RWPE2 (cell line): ENCODE data around the gene LENEP.

Source experiments
- ATAC-seq: fragments of 200-7000 bp; cut with Tn5 transposase; 3 replicates; pipeline ENCODE4 v1.9.1; 2021; ENCODE audit warnings: low read depth
- DNase-seq: peaks from one replicate; pipeline ENCODE4 v3.0.0-alpha.2; 2020; ENCODE audit warnings: low spot score
- H3K27ac ChIP-seq: fragments of 450-650 bp; 2 replicates; pipeline ENCODE4 v1.5.1; 2017; ENCODE audit warnings: mild to moderate bottlenecking; ENCODE audit not compliant: poor library complexity, severe bottlenecking
- H3K27me3 ChIP-seq: fragments of 250-450 bp; sonication (Bioruptor Pico); 2 replicates; pipeline ENCODE4 v1.5.1; 2021; ENCODE audit warnings: mild to moderate bottlenecking, moderate library complexity; ENCODE audit not compliant: insufficient read depth, poor library complexity, severe bottlenecking
- H3K36me3 ChIP-seq: fragments of 250-450 bp; sonication (Bioruptor Pico); 2 replicates; pipeline ENCODE4 v1.5.1; 2020; ENCODE audit warnings: low read depth, mild to moderate bottlenecking, moderate library complexity
- H3K4me1 ChIP-seq: fragments of 250-450 bp; sonication (Bioruptor Pico); 2 replicates; pipeline ENCODE4 v1.5.1; 2021; ENCODE audit warnings: mild to moderate bottlenecking, moderate library complexity; ENCODE audit not compliant: insufficient read depth, poor library complexity, severe bottlenecking
- H3K4me3 ChIP-seq: fragments of 250-450 bp; sonication (Bioruptor Pico); 2 replicates; pipeline ENCODE4 v1.5.1; 2021; ENCODE audit warnings: mild to moderate bottlenecking, moderate library complexity; ENCODE audit not compliant: severe bottlenecking
- H3K9me3 ChIP-seq: fragments of 250-450 bp; sonication (Bioruptor Pico); 2 replicates; pipeline ENCODE4 v1.5.1; 2021; ENCODE audit warnings: mild to moderate bottlenecking, moderate library complexity; ENCODE audit not compliant: severe bottlenecking
- CTCF ChIP-seq: fragments of 450-650 bp; IDR thresholded peaks from one replicate; pipeline ENCODE4 v1.5.1; 2017; ENCODE audit warnings: mild to moderate bottlenecking, moderate library complexity; ENCODE audit not compliant: poor library complexity, severe bottlenecking

Gene LENEP

GRCh38 chr1:155002464-155003226, 9.3 kb downstream of the LENEP start, which contains the start of gene ZBTB7B:
TSS of gene ZBTB7B (plus strand) at chr1:155002802. CDS start at chr1:155014661, 11,859 bp downstream.
- ATAC-seq (peak; percentile 2), DNase-seq (peak; percentile 72)
- TF ChIP-seq CTCF: no peak
- H3K4me3 ChIP-seq: peak within 1 kb of the TSS; percentile 93
- no peaks in the 10 kb centered on the region for H3K9me3 ChIP-seq
- peaks cover 38% of the 10 kb centered on the region for H3K4me1 ChIP-seq
- H3K27me3 ChIP-seq: no peaks in the 10 kb centered on the region
- H3K27ac ChIP-seq: peak within 1 kb of the TSS; percentile 96
- peaks cover 25% of the 10 kb centered on the region for H3K36me3 ChIP-seq

- no peaks in the 10 kb centered on the region for H3K9me3 ChIP-seq
- TF ChIP-seq CTCF: no peak
- ATAC-seq (no peak), DNase-seq (peak; percentile 70)
- peaks cover 45% of the 10 kb centered on the region for H3K4me1 ChIP-seq
- peaks cover 30% of the 10 kb centered on the region for H3K36me3 ChIP-seq
- H3K27ac ChIP-seq: peak overlapping the region; percentile 96
- H3K4me3 ChIP-seq: peak overlapping the region; percentile 93
- no peaks in the 10 kb centered on the region for H3K27me3 ChIP-seq
These were observed 9.9 kb downstream of the LENEP start for GRCh38 chr1:155003227-155003765.

- peaks cover 48% of the 10 kb centered on the region for H3K4me1 ChIP-seq
- peak; percentile 78 for DNase-seq
These were observed 10.5 kb downstream of the LENEP start for GRCh38 chr1:155003766-155004351.

GRCh38 chr1:155004352-155005075, 11.1 kb downstream of the LENEP start:
- peaks cover 48% of the 10 kb centered on the region for H3K4me1 ChIP-seq
- peak overlapping the region; percentile 93 for H3K4me3 ChIP-seq
- DNase-seq (peak; percentile 46), ATAC-seq (no peak)
- peak overlapping the region; percentile 96 for H3K27ac ChIP-seq
- peaks cover 38% of the 10 kb centered on the region for H3K36me3 ChIP-seq
- H3K9me3 ChIP-seq: no peaks in the 10 kb centered on the region
- no peaks in the 10 kb centered on the region for H3K27me3 ChIP-seq
- TF ChIP-seq CTCF: no peak

More at GRCh38 chr1:155003766-155004351, 10.5 kb downstream of the LENEP start:
- Histone ChIP-seq H3K27ac (peak overlapping the region; percentile 96), H3K9me3 (no peaks in the 10 kb centered on the region), H3K27me3 (no peaks in the 10 kb centered on the region), H3K4me3 (peak overlapping the region; percentile 93), H3K36me3 (peaks cover 36% of the 10 kb centered on the region)
- peak; percentile 3; the same call in 1 of the 3 replicates for ATAC-seq
- no peak for TF ChIP-seq CTCF
